B cell (primary cell): ENCODE data around the gene RTN4RL1. TPM values are rescaled to one million over a fixed set of nuclear protein-coding genes. Genes with fewer than 3 reads are reported as not detected.

Experiments
- ATAC-seq: fragments of 200-7000 bp; cut with Tn5 transposase; one replicate; pipeline ENCODE4 v1.10.0; 2021; ENCODE audit warnings: low read depth, mild to moderate bottlenecking, moderate number of reproducible peaks, moderate library complexity
- CTCF ChIA-PET: fragments of 350-600 bp; sonication (Branson Sonifier 250); formaldehyde crosslinking; loops from one replicate; lab custom pipeline; 2021; ENCODE audit warnings: antibody characterized with exemption, inconsistent platforms; lab: Charles Lee
- POLR2A ChIA-PET: fragments of 350-600 bp; sonication (Branson Sonifier 250); formaldehyde crosslinking; loops from one replicate; lab custom pipeline; 2021; ENCODE audit warnings: antibody characterized with exemption; lab: Charles Lee
- DNase-seq: peaks from one replicate; pipeline ENCODE4 v3.0.0; 2013
- H2AFZ ChIP-seq: 2 replicates; pipeline ENCODE4 v1.6.1; 2012; ENCODE audit warnings: mild to moderate bottlenecking, low read depth, low read length; ENCODE audit not compliant: insufficient read depth, poor library complexity, severe bottlenecking
- H3K27ac ChIP-seq, 2 donors: 1 replicate in 1 of 2; 2 replicates in 1 of 2; pipeline ENCODE4 v1.5.1; 2012 to 2013; ENCODE audit warnings: low read length in 2 of 2, mild to moderate bottlenecking in 2 of 2, moderate library complexity in 1 of 2
- H3K27me3 ChIP-seq, 4 experiments: fragments of 200-600 bp in 1 of 4; sonication (generic) in 1 of 4; replicated peaks in 1 of 4; 1 replicate in 2 of 4; 2 replicates in 2 of 4; pipeline versions ENCODE4 v1.6.1 to v1.7.0; 2013 to 2016; ENCODE audit warnings: low read length in 3 of 4, mild to moderate bottlenecking in 2 of 4, mixed read lengths in 1 of 4, moderate library complexity in 1 of 4; ENCODE audit not compliant: insufficient read depth in 4 of 4, control insufficient read depth in 3 of 4; ENCODE audit errors: control extremely low read depth in 1 of 4
- H3K36me3 ChIP-seq, 2 experiments: replicated peaks in 1 of 2; 1 replicate in 1 of 2; 2 replicates in 1 of 2; pipeline versions ENCODE4 v1.6.1 to v1.7.1; 2013; ENCODE audit warnings: low read length in 1 of 2; ENCODE audit not compliant: insufficient read depth in 2 of 2, control insufficient read depth in 1 of 2; ENCODE audit errors: control extremely low read depth in 1 of 2, extremely low read depth in 1 of 2
- H3K4me1 ChIP-seq, 2 donors: fragments of 200-600 bp in 1 of 2; sonication (generic) in 1 of 2; 1 replicate in 1 of 2; 2 replicates in 1 of 2; pipeline versions ENCODE4 v1.5.1 to v1.6.1; 2013 to 2017; ENCODE audit warnings: low read length in 2 of 2; ENCODE audit not compliant: control insufficient read depth in 2 of 2, insufficient read depth in 2 of 2
- H3K4me2 ChIP-seq: replicated peaks from 2 replicates; pipeline ENCODE3; 2012; ENCODE audit warnings: mild to moderate bottlenecking, low read depth, low read length; ENCODE audit not compliant: poor library complexity, severe bottlenecking
- H3K4me3 ChIP-seq, 5 experiments: fragments of 200-600 bp in 1 of 5; sonication (generic) in 1 of 5; 1 replicate in 3 of 5; 2 replicates in 2 of 5; pipeline versions ENCODE4 v1.5.1 to v1.7.0; 2011 to 2016; ENCODE audit warnings: low read length in 4 of 5, mild to moderate bottlenecking in 4 of 5, low read depth in 2 of 5, control low read depth in 1 of 5, moderate library complexity in 1 of 5; ENCODE audit not compliant: insufficient read depth in 1 of 5; ENCODE audit errors: control extremely low read depth in 1 of 5, extremely low read depth in 1 of 5
- H3K79me2 ChIP-seq: fragments of 200-600 bp; sonication (generic); one replicate; pipeline ENCODE4 v1.6.0; 2016; ENCODE audit warnings: low read length; ENCODE audit not compliant: control insufficient read depth, insufficient read depth
- H3K9ac ChIP-seq: fragments of 200-600 bp; sonication (generic); 2 replicates; pipeline ENCODE4 v1.6.1; 2017; ENCODE audit warnings: mild to moderate bottlenecking, low read length, moderate library complexity
- H3K9me3 ChIP-seq, 3 donors: one replicate each; pipeline versions ENCODE4 v1.6.1 to v1.7.1; 2013; ENCODE audit warnings: low read length in 2 of 3; ENCODE audit not compliant: control insufficient read depth in 2 of 3, insufficient read depth in 1 of 3; ENCODE audit errors: control extremely low read depth in 1 of 3
- H4K20me1 ChIP-seq: 2 replicates; pipeline ENCODE4 v1.6.0; 2012; ENCODE audit warnings: mild to moderate bottlenecking, low read length; ENCODE audit not compliant: insufficient read depth, control insufficient read depth, poor library complexity, severe bottlenecking
- H3K27ac Mint-ChIP-seq: one replicate; pipeline ENCODE4 v1.8.0; 2021; ENCODE audit warnings: mixed read lengths
- H3K27me3 Mint-ChIP-seq: one replicate; pipeline ENCODE4 v1.8.0; 2021; ENCODE audit warnings: mixed read lengths
- H3K4me1 Mint-ChIP-seq: one replicate; pipeline ENCODE4 v1.8.0; 2021; ENCODE audit warnings: mixed read lengths
- H3K4me3 Mint-ChIP-seq: one replicate; pipeline ENCODE4 v1.8.0; 2021; ENCODE audit warnings: mixed read lengths
- H3K9me3 Mint-ChIP-seq: one replicate; pipeline ENCODE4 v1.8.0; 2022; ENCODE audit warnings: mixed read lengths; ENCODE audit not compliant: insufficient read depth
- EZH2 ChIP-seq: IDR thresholded peaks from 2 replicates; pipeline ENCODE4 v1.6.1; 2012; ENCODE audit warnings: borderline replicate concordance, low read depth, mild to moderate bottlenecking, moderate library complexity, low read length; ENCODE audit not compliant: insufficient read depth, poor library complexity, severe bottlenecking
- WGBS: methylation state at CpG from one replicate; pipeline ENCODE4 v1.1.5; 2013; ENCODE audit warnings: missing lambda C conversion rate; ENCODE audit not compliant: insufficient coverage; 5-methylcytosine and 5-hydroxymethylcytosine counted together
- intact Hi-C: fragments of 100-400 bp; cut with micrococcal nuclease; formaldehyde crosslinking; loops from one replicate; pipeline ENCODE4 v1.10.0; 2022
- polyA plus RNA-seq: library from polyadenylated mRNA; depleted of rRNA; stranded (reverse); fragments of >200 nt; gene quantifications from 2 replicates; pipeline ENCODE4 v1.2.3, GENCODE V29; 2012
- total RNA-seq, 2 donors: library from RNA; stranded (reverse); fragments of 120-200 nt in 1 of 2; gene quantifications; 1 replicate in 1 of 2; 2 replicates in 1 of 2; pipeline versions ENCODE4 v1.2.3 to v1.2.4, GENCODE V29; 2013 to 2022
- TF ChIP-seq, protein P1 (sequence below): fragments of 200-600 bp; IDR thresholded peaks from one replicate; pipeline ENCODE4 v1.8.0; 2022; ENCODE audit warnings: antibody characterized with exemption, mild to moderate bottlenecking

RTN4RL1 gene
- total and polyA plus RNA-seq, 2 donors (not counting 1 experiment from before 2014, with no cell fraction given), result 0.03 to 0.07 TPM

DNA sequence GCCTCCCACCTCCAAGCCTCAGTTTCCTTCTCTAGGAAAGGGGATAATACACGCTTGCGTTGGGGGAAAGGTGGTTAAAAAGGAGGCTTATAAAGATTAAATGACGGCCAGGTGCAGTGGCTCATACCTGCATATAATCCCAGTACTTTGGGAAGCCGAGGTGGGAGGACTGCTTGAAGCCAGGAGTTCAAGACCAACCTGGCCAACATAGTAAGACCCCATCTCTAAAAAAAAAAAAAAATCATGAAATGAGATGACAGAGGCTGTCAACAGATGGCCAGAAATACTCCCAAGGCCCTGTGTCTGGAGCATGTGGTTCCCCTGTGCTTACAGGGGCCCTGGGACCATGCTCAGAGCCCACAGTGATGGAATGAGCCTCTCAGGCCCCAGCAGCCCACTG lies 30.4 kb downstream of the RTN4RL1 start:
- POLR2A ChIA-PET, result no interaction called here
- Mint-ChIP-seq H3K9me3 (no peaks in the 10 kb centered on the region), H3K4me1 (peaks cover 5% of the 10 kb centered on the region), H3K27ac (no peak overlapping the region), H3K4me3 (no peak overlapping the region), H3K27me3 (peaks cover 46% of the 10 kb centered on the region)
- CTCF ChIA-PET, result no interaction called here
- H3K79me2 ChIP-seq, result no peaks in the 10 kb centered on the region
- H3K27me3 ChIP-seq, result peaks cover 0 to 20% (median 6%) of the 10 kb centered on the region in 4 experiments
- ATAC-seq (no peak), DNase-seq (no peak)
- no peak overlapping the region for H3K4me2 ChIP-seq
- no peak overlapping the region for H3K9ac ChIP-seq
- intact Hi-C loops, result no loop called here
- no peak overlapping the region for H3K27ac ChIP-seq
- TF ChIP-seq EZH2, result no peak
- TF ChIP-seq, protein P1, sequence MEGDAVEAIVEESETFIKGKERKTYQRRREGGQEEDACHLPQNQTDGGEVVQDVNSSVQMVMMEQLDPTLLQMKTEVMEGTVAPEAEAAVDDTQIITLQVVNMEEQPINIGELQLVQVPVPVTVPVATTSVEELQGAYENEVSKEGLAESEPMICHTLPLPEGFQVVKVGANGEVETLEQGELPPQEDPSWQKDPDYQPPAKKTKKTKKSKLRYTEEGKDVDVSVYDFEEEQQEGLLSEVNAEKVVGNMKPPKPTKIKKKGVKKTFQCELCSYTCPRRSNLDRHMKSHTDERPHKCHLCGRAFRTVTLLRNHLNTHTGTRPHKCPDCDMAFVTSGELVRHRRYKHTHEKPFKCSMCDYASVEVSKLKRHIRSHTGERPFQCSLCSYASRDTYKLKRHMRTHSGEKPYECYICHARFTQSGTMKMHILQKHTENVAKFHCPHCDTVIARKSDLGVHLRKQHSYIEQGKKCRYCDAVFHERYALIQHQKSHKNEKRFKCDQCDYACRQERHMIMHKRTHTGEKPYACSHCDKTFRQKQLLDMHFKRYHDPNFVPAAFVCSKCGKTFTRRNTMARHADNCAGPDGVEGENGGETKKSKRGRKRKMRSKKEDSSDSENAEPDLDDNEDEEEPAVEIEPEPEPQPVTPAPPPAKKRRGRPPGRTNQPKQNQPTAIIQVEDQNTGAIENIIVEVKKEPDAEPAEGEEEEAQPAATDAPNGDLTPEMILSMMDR, result no peak
- H2AFZ ChIP-seq, result no peak overlapping the region
- no peaks in the 10 kb centered on the region for H3K36me3 ChIP-seq
- H3K4me3 ChIP-seq, result no peak overlapping the region
- no peaks in the 10 kb centered on the region for H3K4me1 ChIP-seq
- H4K20me1 ChIP-seq, result no peaks in the 10 kb centered on the region
- H3K9me3 ChIP-seq, result peaks cover 0 to 3% (median 0%) of the 10 kb centered on the region in 3 donors
- WGBS, result no CpG with 5 or more reads among the region's 4 CpGs

DNA sequence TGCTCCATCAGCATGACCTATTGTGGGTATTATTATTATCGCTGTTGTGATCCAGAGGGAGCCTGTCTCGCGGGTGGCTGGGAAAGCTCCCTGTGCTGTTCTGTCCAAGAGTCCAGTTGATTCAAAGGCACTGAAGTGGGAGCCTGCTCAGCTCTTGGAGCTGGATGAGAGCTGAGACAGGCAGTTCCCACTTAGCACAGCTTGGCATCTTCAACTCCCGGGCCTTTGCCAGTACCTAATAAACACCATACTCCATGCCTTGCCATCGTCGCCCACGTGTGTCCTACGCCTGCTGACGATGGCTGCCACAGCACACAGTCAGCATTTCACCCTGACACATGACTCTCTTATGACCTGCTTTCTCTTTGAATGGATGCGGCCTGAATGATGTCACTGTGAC lies 32.6 kb downstream of the RTN4RL1 start:
- H3K79me2 ChIP-seq, result no peaks in the 10 kb centered on the region
- H3K27ac Mint-ChIP-seq, result no peak overlapping the region
- H3K4me3 Mint-ChIP-seq, result no peak overlapping the region
- H4K20me1 ChIP-seq, result no peaks in the 10 kb centered on the region
- TF ChIP-seq EZH2, result no peak
- TF ChIP-seq, protein P1, result no peak
- H3K27ac ChIP-seq, result no peak overlapping the region
- H3K27me3 Mint-ChIP-seq, result peaks cover 42% of the 10 kb centered on the region
- peaks cover 2% of the 10 kb centered on the region for H3K4me1 Mint-ChIP-seq
- intact Hi-C loops, result no loop called here
- ChIA-PET CTCF (no interaction called here), POLR2A (no interaction called here)
- peaks cover 0 to 13% (median 3%) of the 10 kb centered on the region in 4 experiments for H3K27me3 ChIP-seq
- H3K36me3 ChIP-seq, result no peaks in the 10 kb centered on the region
- no peaks in the 10 kb centered on the region for H3K4me1 ChIP-seq
- no peak overlapping the region for H3K4me3 ChIP-seq
- H3K4me2 ChIP-seq, result no peak overlapping the region
- WGBS, result 95% methylated on average over 10 of the region's 10 CpGs
- ATAC-seq (no peak), DNase-seq (no peak)
- H3K9ac ChIP-seq, result no peak overlapping the region
- no peaks in the 10 kb centered on the region for H3K9me3 Mint-ChIP-seq
- no peak overlapping the region for H2AFZ ChIP-seq
- H3K9me3 ChIP-seq, result no peaks in the 10 kb centered on the region
